IPS-20b (cell line): ENCODE data around the gene MDH1B.
"Not testable (repeated sequence)": the region's sequence is repeated elsewhere in the genome, so short reads cannot be mapped to it uniquely, and the experiment has no call there.

Experiments used
- H3K27ac ChIP-seq: one replicate; pipeline ENCODE4 v1.5.1; 2013; ENCODE audit warnings: low read length
- H3K27me3 ChIP-seq: 2 replicates; pipeline ENCODE4 v1.6.1; 2013; ENCODE audit warnings: mild to moderate bottlenecking, low read length, inconsistent platforms; ENCODE audit not compliant: insufficient read depth
- H3K36me3 ChIP-seq: 2 replicates; pipeline ENCODE4 v1.6.1; 2013; ENCODE audit warnings: low read depth, mild to moderate bottlenecking, inconsistent platforms, low read length, moderate library complexity; ENCODE audit not compliant: insufficient read depth
- H3K4me1 ChIP-seq: 2 replicates; pipeline ENCODE4 v1.6.1; 2013; ENCODE audit warnings: mild to moderate bottlenecking, control low read depth, inconsistent platforms, low read length, moderate library complexity; ENCODE audit not compliant: insufficient read depth
- H3K4me3 ChIP-seq: 2 replicates; pipeline ENCODE4 v1.5.1; 2013; ENCODE audit warnings: mild to moderate bottlenecking, low read length, inconsistent platforms
- H3K9ac ChIP-seq: 2 replicates; pipeline ENCODE4 v1.6.1; 2013; ENCODE audit warnings: low read depth, mild to moderate bottlenecking, inconsistent platforms, low read length, moderate library complexity
- H3K9me3 ChIP-seq: 2 replicates; pipeline ENCODE4 v1.6.1; 2013; ENCODE audit warnings: mild to moderate bottlenecking, low read depth, low read length, inconsistent platforms; ENCODE audit not compliant: insufficient read depth

Gene MDH1B

DNA sequence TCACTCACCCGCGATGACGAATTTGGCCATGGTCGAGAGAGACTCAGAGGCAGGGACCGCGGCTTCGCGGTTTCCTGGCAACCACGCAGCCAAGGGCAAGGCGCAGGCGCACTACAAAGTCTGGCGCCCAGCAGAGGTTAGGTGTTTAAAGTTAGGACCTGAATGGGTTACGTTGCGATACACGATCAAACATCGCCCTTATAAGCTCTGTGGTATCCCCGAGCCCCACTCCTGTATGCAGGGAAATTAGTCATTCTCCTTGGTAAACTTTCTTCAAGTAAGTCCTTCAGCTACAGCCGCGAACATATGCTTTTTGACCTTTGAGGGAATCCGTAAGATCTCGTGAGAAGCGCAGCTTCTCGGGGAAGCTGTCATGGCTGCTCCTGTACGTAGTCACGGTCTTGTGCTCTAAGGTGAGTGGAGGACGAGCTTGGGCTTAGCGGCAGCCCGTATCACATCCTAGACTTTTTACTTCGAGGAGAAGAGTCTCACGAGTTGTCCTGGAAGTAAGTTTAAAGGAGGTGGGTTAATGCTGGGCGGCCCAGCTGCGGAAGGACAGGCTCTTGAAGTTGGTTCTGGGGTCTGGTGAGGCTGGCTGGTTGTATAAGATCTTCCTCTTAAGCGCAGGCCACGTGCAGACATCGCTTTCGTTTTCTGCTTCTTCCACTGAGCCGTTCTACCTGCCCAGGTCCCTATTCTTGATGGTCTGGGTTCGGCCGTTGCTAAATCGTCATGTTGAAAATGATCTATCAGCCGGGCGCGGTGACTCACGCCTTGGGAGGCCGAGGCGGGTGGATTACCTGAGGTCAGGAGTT, at the start of gene MDH1B, which contains the start of gene FASTKD2:
Gene MDH1B, minus strand, starts transcription at position 87 of the 815 bp plus-strand sequence. Its CDS starts 57 bp downstream, at position 30.
Gene FASTKD2, plus strand, starts transcription at position 365 of the 815 bp plus-strand sequence. CDS start 1,088 bp downstream, outside the sequence.
- peaks cover 18% of the 10 kb centered on the region; the same call in 1 of the 2 replicates for H3K27me3 ChIP-seq
- peaks cover 7% of the 10 kb centered on the region; the same call in 1 of the 2 replicates for H3K4me1 ChIP-seq
- H3K27ac ChIP-seq, result peak within 1 kb of the TSS; percentile 63
- peak within 1 kb of the TSS; percentile 96 for H3K9ac ChIP-seq
- no peaks in the 10 kb centered on the region for H3K9me3 ChIP-seq
- H3K36me3 ChIP-seq, result peaks cover 34% of the 10 kb centered on the region
- peak within 1 kb of the TSS; percentile 94 for H3K4me3 ChIP-seq

DNA sequence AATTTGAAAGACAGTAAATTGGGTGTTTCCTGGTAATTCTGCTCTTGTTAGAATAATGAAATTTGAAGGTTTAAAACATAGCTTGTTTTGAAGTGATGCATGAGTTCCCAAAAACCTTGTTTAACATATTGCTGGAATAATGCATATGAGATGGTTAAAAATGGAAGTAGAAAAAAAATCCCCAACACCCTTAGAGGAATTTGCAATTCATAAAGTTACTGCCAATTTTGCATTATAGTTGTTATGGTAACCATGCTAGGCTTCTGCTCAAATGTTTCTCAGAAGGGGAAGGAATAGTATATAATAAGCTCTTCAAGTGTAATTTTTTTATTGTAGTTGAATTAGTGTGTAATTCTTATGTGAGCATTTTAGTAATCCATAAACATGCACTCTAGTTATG, 49.4 kb upstream of the MDH1B start:
- H3K4me3 ChIP-seq, result no peak overlapping the region
- no peaks in the 10 kb centered on the region for H3K27me3 ChIP-seq
- peaks cover 16% of the 10 kb centered on the region for H3K4me1 ChIP-seq
- peaks cover 6% of the 10 kb centered on the region for H3K9me3 ChIP-seq
- no peaks in the 10 kb centered on the region for H3K36me3 ChIP-seq
- H3K27ac ChIP-seq, result no peak overlapping the region
- H3K9ac ChIP-seq, result no peak overlapping the region

- peaks cover 11% of the 10 kb centered on the region for H3K4me1 ChIP-seq
- H3K27me3 ChIP-seq, H3K36me3 ChIP-seq, H3K9ac ChIP-seq, H3K9me3 ChIP-seq: not testable (repeated sequence)
- 0 out of 2 replicates have a peak overlapping the region, but pooled peaks have one; percentile 7 for H3K4me3 ChIP-seq
- peak overlapping the region; percentile 39 for H3K27ac ChIP-seq
Observed at GRCh38 chr2:206812471-206812870, 47.3 kb upstream of the MDH1B start.

- H3K4me1 ChIP-seq, result peaks cover 16% of the 10 kb centered on the region
- H3K4me3 ChIP-seq, H3K27ac ChIP-seq, H3K9ac ChIP-seq, H3K36me3 ChIP-seq, H3K9me3 ChIP-seq, H3K27me3 ChIP-seq: not testable (repeated sequence)
Observed at GRCh38 chr2:206807624-206808023, 42.5 kb upstream of the MDH1B start.

- no peak overlapping the region for H3K4me3 ChIP-seq
- no peak overlapping the region for H3K27ac ChIP-seq
- H3K36me3 ChIP-seq, result peaks cover 10% of the 10 kb centered on the region
- peaks cover 24% of the 10 kb centered on the region for H3K4me1 ChIP-seq
- no peaks in the 10 kb centered on the region for H3K27me3 ChIP-seq
- H3K9ac ChIP-seq, result no peak overlapping the region
- no peaks in the 10 kb centered on the region for H3K9me3 ChIP-seq
Observed at GRCh38 chr2:206805887-206806607, 40.9 kb upstream of the MDH1B start.

GRCh38 chr2:206804326-206804725, 39.2 kb upstream of the MDH1B start:
- Histone ChIP-seq H3K4me3 (no peak overlapping the region), H3K27ac (no peak overlapping the region), H3K4me1 (peaks cover 36% of the 10 kb centered on the region), H3K27me3 (no peaks in the 10 kb centered on the region), H3K36me3 (peaks cover 10% of the 10 kb centered on the region), H3K9ac (no peak overlapping the region), H3K9me3 (no peaks in the 10 kb centered on the region)

DNA sequence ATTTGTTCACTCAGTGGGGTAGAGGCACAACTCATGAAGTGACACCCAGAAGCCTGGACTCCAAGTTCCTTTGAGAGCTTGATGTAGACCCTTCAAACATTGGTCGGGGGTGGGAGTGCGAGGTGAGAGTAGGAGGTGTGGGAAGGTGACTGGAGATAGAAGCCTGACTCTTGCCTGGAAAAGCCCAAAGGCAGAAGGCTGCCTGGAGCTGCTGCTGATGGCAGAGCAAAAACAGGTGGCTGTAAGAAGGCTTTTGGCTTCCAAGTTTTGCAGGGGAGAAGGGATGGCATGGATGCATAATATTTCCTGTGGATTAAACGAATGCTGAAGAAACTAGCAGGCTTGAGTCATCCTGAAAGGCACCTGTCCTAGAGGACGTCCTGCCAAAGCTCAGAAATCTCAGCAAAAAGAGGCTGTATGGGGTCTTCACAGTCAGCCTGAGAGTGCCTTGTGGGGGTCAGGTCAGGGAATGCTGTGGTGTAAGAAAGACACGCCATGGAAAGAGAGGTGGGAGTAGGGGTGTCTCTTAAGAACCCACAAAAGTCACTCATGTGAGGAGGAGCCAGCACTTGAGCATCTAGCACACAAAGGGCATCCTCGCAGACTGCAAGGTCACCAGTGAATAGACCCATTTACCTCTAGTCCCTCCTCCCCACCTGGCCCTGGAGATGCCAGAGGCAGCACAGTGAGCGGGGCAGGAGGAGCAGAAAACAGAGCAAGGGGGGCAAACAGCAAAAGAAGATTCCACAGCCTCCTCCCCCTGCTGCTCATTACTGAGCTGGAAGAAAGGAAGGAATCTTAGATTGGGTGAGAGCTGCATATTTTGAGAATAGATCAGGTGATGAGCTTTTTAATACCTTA, 37.8 kb upstream of the MDH1B start:
- Histone ChIP-seq H3K27ac (peak overlapping the region; percentile 19), H3K4me3 (no peak overlapping the region), H3K9ac (no peak overlapping the region), H3K9me3 (no peaks in the 10 kb centered on the region), H3K4me1 (peaks cover 36% of the 10 kb centered on the region), H3K36me3 (peaks cover 10% of the 10 kb centered on the region), H3K27me3 (no peaks in the 10 kb centered on the region)

DNA sequence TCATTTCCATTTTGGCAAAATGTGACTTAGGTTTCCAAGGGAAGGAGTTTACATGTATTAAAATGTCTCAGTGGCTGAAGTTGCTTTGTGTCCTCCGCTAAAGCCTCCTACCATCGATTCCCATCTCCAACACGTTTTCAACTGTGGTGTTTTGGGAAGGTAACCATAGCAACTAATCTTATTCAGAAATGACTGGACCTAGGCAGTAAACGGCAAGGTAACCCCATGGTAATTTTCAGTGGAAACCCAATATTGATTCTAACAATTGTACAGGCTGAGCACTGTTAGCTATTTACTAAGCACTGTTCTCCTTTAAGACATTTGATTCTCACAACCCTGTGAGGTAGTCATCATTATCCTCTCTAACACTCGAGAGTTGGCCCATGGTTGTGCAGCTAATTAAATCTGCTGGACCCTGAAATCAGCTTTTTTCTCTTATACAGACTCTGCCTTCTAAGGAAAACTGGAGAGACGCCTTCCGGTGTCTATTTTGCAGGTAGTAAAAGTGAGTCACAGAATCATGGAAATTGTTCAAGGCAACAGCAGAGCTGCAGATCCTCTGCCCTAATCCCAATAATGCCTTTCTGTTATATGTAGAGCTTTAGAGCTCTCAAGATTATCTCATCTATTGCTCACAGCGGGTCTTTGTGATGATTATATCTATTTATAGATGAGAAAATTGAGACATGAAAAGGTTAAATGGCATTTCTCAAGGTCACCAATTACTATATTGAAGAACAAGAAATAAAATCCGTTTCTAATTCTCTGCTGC, 36.5 kb upstream of the MDH1B start:
- no peak overlapping the region for H3K27ac ChIP-seq

DNA sequence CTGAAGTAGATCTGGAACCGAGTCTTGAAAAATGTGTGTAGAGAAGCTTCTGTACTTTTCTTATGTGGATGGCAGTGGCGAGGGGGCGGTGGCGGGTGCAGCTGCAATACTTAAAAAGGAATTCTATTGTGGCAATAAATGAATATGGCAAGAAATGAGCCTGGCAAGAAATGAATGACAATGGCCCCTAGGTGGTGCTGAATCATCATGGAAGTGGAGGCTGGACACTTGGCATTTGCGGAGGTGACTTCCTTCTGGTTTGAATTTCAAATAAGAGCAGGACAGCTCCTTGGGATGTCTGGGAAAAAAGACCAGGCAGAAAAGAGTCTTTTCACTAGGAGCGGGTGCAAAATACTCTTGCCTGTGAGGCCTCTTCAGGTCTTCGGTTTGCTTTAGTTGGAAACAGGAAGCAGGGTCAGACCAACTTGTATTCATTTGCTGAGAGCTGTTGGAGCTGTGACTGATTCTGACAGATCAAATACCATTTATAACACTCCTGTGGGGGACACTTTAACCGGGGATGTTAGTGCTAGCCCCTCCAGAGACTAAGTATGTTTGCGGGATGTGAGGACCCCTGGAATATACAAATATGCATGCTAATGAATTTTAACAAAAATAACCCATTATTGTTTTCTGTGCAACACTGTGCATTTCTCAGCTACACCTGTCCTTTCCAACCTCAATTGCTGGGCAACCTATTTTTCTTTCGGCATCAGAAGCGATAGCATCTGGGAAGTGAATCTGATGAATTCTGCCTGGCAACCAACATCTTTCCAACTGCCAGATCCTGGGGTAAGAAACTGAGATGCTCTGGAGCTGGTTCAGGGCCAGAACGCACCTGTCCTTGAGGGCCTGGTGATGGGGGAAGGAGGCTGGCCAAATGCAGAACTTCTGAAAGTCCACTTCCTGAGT, 35.6 kb upstream of the MDH1B start:
- H3K4me3 ChIP-seq, result no peak overlapping the region
- H3K36me3 ChIP-seq, result peaks cover 2% of the 10 kb centered on the region
- no peak overlapping the region for H3K27ac ChIP-seq
- no peaks in the 10 kb centered on the region for H3K27me3 ChIP-seq
- no peaks in the 10 kb centered on the region for H3K9me3 ChIP-seq
- H3K4me1 ChIP-seq, result peaks cover 36% of the 10 kb centered on the region
- no peak overlapping the region for H3K9ac ChIP-seq

More for the DNA sequence above, 36.5 kb upstream of the MDH1B start:
- H3K9ac ChIP-seq, result no peak overlapping the region
- H3K4me1 ChIP-seq, result peaks cover 36% of the 10 kb centered on the region
- H3K27me3 ChIP-seq, result no peaks in the 10 kb centered on the region
- peaks cover 10% of the 10 kb centered on the region for H3K36me3 ChIP-seq
- no peak overlapping the region for H3K4me3 ChIP-seq
- H3K9me3 ChIP-seq, result no peaks in the 10 kb centered on the region

GRCh38 chr2:206799083-206799482, 34.0 kb upstream of the MDH1B start:
- H3K9ac ChIP-seq, result no peak overlapping the region
- no peak overlapping the region for H3K4me3 ChIP-seq

More at GRCh38 chr2:206799083-206799482, 34.0 kb upstream of the MDH1B start:
- H3K36me3 ChIP-seq, result no peaks in the 10 kb centered on the region; the same call in 1 of the 2 replicates
- H3K27me3 ChIP-seq, result no peaks in the 10 kb centered on the region
- H3K4me1 ChIP-seq, result peaks cover 33% of the 10 kb centered on the region; the same call in 1 of the 2 replicates
- H3K27ac ChIP-seq, result no peak overlapping the region
- no peaks in the 10 kb centered on the region for H3K9me3 ChIP-seq
